SKM-1 treated with dmso at 0.1 percent for 144 hours (cell line): ENCODE measurements around the gene MINAR2.

Experiments used
- DNase-seq: peaks from one replicate; lab custom pipeline; 2025; ENCODE audit not compliant: unreplicated experiment; lab: John Stamatoyannopoulos, UW

The MINAR2 gene

GRCh38 chr5:129771058-129771838 is 23.4 kb downstream of the MINAR2 start:
- DNase-seq = peak; percentile 64

- DNase-seq = no peak
These were observed 25.5 kb downstream of the MINAR2 start for GRCh38 chr5:129773376-129773775.

- DNase-seq = no peak
These were observed 33.7 kb downstream of the MINAR2 start for GRCh38 chr5:129781594-129781993.

- no peak for DNase-seq
These were observed 55.5 kb downstream of the MINAR2 start for GRCh38 chr5:129803403-129803802.

GRCh38 chr5:129804705-129805104 is 56.8 kb downstream of the MINAR2 start:
- DNase-seq = no peak

- no peak for DNase-seq
These were observed 59.4 kb downstream of the MINAR2 start for GRCh38 chr5:129807162-129807814.
